SJSA1 (cell line): ENCODE measurements around the gene LBHD2. TPM values are rescaled to one million over a fixed set of nuclear protein-coding genes. Genes with fewer than 3 reads are reported as not detected.

Source experiments
- DNase-seq, 2 experiments: peaks; one replicate each; pipeline ENCODE4 v3.0.0-alpha.2; 2015 to 2020; ENCODE audit warnings: low spot score in 2 of 2, low read depth in 1 of 2
- H3K27ac ChIP-seq: fragments of 250-450 bp; sonication (Bioruptor Pico); 2 replicates; pipeline ENCODE4 v1.5.1; 2020; ENCODE audit warnings: mild to moderate bottlenecking, moderate library complexity
- H3K27me3 ChIP-seq: fragments of 250-450 bp; sonication (Bioruptor Pico); replicated peaks from 2 replicates; pipeline ENCODE4 v1.5.1; 2020; ENCODE audit warnings: mild to moderate bottlenecking, moderate library complexity
- H3K36me3 ChIP-seq: fragments of 250-450 bp; sonication (Bioruptor Pico); 2 replicates; pipeline ENCODE4 v1.5.1; 2020; ENCODE audit warnings: mild to moderate bottlenecking
- H3K4me1 ChIP-seq: fragments of 250-450 bp; sonication (Bioruptor Pico); replicated peaks from 2 replicates; pipeline ENCODE4 v1.6.1; 2021; ENCODE audit warnings: mild to moderate bottlenecking
- H3K4me3 ChIP-seq: fragments of 250-450 bp; sonication (Bioruptor Pico); 2 replicates; pipeline ENCODE4 v1.5.1; 2020; ENCODE audit warnings: mild to moderate bottlenecking
- H3K9me3 ChIP-seq: fragments of 250-450 bp; sonication (Bioruptor Pico); replicated peaks from 2 replicates; pipeline ENCODE4 v1.5.1; 2020; ENCODE audit warnings: mild to moderate bottlenecking
- total RNA-seq: library from RNA; depleted of rRNA; stranded (reverse); fragments of >200 nt; shearing (Covaris generic); gene quantifications from 2 replicates; pipeline ENCODE4 v1.2.3, GENCODE V29; 2014

Gene LBHD2
- total RNA-seq, 1 experiment from 2014 or later: 0.82 TPM

GRCh38 chr14:103091041-103091882 is 7.3 kb downstream of the LBHD2 start:
- Histone ChIP-seq H3K27me3 (no peaks in the 10 kb centered on the region), H3K4me1 (peaks cover 11% of the 10 kb centered on the region), H3K27ac (no peak overlapping the region), H3K36me3 (no peaks in the 10 kb centered on the region), H3K9me3 (no peaks in the 10 kb centered on the region), H3K4me3 (peak overlapping the region; percentile 41)
- no peak for DNase-seq

DNA sequence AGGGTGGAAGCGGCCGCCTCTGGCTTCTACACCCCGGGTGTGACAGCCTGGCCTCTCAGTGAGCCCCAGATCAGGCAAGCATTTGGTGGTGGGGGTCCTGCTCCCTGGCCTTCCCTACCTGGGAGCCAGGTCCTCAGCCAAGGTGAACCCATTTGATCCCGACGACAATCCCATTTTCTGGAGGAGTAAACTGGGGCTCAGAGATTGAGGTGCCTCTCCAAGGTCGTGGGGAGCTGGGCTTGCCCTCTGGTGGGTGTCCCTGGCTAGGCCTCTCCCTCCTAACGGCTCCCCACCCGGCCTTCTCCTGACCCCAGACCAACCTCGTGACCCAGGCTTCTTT is 7.8 kb downstream of the LBHD2 start:
- Histone ChIP-seq H3K27me3 (no peaks in the 10 kb centered on the region), H3K27ac (no peak overlapping the region), H3K36me3 (no peaks in the 10 kb centered on the region), H3K9me3 (no peaks in the 10 kb centered on the region), H3K4me1 (peaks cover 11% of the 10 kb centered on the region), H3K4me3 (peak overlapping the region; percentile 41)
- DNase-seq: no peak

GRCh38 chr14:103093856-103094405 is 9.9 kb downstream of the LBHD2 start:
- H3K36me3 ChIP-seq: no peaks in the 10 kb centered on the region
- DNase-seq: no peak
- H3K27me3 ChIP-seq: no peaks in the 10 kb centered on the region
- no peak overlapping the region for H3K4me3 ChIP-seq
- no peaks in the 10 kb centered on the region for H3K9me3 ChIP-seq
- H3K27ac ChIP-seq: no peak overlapping the region
- H3K4me1 ChIP-seq: peaks cover 11% of the 10 kb centered on the region

- Histone ChIP-seq H3K27me3 (no peaks in the 10 kb centered on the region), H3K36me3 (no peaks in the 10 kb centered on the region), H3K4me1 (peaks cover 11% of the 10 kb centered on the region), H3K27ac (no peak within 1 kb of the TSS), H3K9me3 (no peaks in the 10 kb centered on the region), H3K4me3 (no peak within 1 kb of the TSS)
- no peak for DNase-seq
These were observed 10.6 kb downstream of the LBHD2 start, which contains the start of gene EXOC3L4 for GRCh38 chr14:103094406-103095209. EXOC3L4 (plus strand) TSS chr14:103094725; CDS start chr14:103100220, 5,495 bp downstream.

DNA sequence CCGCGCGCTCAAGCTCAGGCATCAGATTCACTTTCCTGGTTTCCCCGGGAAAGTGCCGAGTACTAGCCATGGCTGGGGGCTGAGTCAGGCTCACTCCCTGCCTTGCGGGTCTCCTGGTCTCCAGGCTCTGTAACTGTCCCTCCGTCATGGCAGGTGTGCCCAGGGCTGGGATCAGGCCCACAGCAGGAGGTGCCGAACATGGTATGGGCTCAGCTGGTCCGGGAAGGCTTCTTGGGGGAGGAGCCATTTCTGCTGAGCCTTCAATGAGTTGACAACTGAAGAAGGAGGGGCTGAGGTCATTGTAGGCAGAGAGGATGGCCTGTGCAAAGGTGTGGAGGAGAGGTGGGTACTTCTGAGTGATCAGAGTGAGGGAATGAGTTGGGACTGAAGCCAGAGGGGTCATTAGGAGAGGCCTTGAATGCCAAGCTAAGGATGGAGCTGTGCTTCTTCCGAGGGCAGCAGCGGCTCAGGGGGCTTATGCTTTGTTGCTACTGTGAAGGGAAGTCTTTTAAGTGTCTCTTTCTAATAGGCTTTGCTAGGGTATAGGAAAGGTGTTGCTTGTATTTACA is 11.3 kb downstream of the LBHD2 start:
- no peak overlapping the region for H3K4me3 ChIP-seq
- no peaks in the 10 kb centered on the region for H3K27me3 ChIP-seq
- peaks cover 11% of the 10 kb centered on the region for H3K4me1 ChIP-seq
- H3K27ac ChIP-seq: no peak overlapping the region
- no peaks in the 10 kb centered on the region for H3K36me3 ChIP-seq
- H3K9me3 ChIP-seq: no peaks in the 10 kb centered on the region
- no peak for DNase-seq

GRCh38 chr14:103096387-103096786 is 12.4 kb downstream of the LBHD2 start:
- Histone ChIP-seq H3K27ac (no peak overlapping the region), H3K36me3 (no peaks in the 10 kb centered on the region), H3K9me3 (no peaks in the 10 kb centered on the region), H3K27me3 (no peaks in the 10 kb centered on the region), H3K4me1 (peaks cover 4% of the 10 kb centered on the region), H3K4me3 (no peak overlapping the region)
- no peak for DNase-seq

DNA sequence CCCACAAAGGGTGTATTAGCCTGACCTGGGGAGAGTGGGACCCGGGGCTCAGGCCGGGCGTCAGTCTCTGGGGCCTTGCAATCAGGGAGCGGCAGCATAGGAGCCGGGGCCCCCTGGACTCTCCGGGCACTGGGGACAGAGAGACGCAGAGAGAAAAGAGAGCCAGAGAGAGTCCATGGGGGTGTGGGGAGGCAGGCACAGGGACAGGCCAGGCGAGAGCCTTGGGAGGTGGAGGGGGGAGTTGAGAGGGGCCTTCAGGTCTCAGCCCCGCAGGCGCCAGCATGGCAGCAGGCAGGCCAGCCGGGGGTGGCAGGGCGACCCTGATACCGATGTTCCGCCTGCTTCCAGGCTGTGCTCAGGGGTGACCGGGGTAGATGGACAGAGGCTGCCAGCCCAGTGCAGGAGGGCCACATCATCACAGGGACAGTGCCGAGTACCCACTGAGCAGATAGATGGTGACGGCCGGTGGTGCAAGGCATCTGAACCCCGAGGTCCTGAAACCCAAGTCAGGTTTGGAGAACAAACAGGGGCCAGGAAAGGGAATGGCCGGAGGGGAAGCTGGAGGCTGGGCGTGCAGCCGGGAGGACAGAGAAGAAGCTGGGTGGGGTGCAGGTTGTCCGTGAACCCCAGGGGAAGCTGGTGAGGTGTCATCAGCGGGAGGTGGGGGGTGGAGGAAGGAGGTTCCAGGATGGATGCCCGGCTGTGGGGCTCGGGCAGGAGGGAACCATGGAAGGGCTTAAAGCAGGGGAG is 13.4 kb downstream of the LBHD2 start:
- Histone ChIP-seq H3K9me3 (no peaks in the 10 kb centered on the region), H3K27me3 (no peaks in the 10 kb centered on the region), H3K4me1 (no peaks in the 10 kb centered on the region), H3K27ac (no peak overlapping the region), H3K36me3 (no peaks in the 10 kb centered on the region), H3K4me3 (no peak overlapping the region)
- DNase-seq: no peak

DNA sequence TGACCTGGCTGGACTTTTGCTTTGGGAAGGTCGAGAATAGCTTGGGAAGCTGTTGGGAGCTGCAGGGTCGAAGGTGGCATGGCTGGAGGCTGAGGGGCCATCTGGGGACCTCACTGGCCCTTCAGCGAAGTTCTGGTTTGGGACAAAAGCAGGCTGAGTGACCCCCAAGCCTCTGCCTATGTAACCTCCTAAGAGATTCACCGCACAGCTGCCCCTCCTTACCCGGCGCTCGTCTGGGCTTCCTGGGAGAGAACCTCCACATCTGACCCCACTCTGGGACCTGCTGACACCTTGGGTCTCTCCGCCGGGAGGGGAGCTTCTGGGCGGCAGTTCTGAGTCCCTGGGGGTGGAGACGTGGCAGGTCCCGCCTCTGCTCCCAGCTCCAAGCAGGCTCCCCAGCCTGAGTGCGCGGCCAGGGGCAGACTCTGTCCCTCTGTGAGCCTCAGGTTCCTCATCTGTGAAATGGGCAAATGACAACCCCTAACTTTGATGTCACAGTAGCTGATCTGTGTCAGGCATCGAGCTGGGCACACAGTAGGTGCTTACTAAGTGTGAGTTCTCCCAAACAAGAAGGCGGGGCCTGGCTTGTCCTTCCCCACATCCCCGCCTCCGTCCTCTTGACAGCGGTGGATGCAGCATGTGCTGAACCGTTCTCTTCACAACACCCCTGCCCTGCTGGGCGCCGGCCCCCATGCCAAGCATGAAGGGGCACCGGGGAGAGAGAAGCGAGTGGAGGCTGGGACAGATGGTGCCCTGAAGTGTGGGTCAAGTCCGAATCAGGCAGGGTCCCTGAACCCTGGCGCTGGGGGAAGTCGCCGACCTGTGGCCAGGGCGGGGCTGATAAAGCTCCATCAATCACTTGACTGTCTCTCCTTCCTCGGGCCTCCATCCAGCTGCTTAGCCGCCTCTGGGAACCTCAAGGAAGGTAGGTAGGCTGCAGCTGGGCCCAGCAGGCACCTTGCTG is 14.3 kb downstream of the LBHD2 start:
- no peak for DNase-seq
- Histone ChIP-seq H3K4me3 (no peak overlapping the region), H3K9me3 (no peaks in the 10 kb centered on the region), H3K36me3 (no peaks in the 10 kb centered on the region), H3K4me1 (peaks cover under 1% of the 10 kb centered on the region), H3K27me3 (no peaks in the 10 kb centered on the region), H3K27ac (no peak overlapping the region)

- Histone ChIP-seq H3K4me1 (peaks cover 10% of the 10 kb centered on the region), H3K4me3 (no peak overlapping the region), H3K9me3 (no peaks in the 10 kb centered on the region), H3K27me3 (no peaks in the 10 kb centered on the region; the same call in 1 of the 2 replicates), H3K36me3 (no peaks in the 10 kb centered on the region), H3K27ac (no peak overlapping the region)
- DNase-seq: no peak
These were observed 15.2 kb downstream of the LBHD2 start for GRCh38 chr14:103099081-103099732.

GRCh38 chr14:103099733-103100280 is 15.8 kb downstream of the LBHD2 start:
- Histone ChIP-seq H3K4me1 (peaks cover 16% of the 10 kb centered on the region), H3K4me3 (no peak overlapping the region), H3K36me3 (no peaks in the 10 kb centered on the region), H3K27ac (no peak overlapping the region), H3K27me3 (no peaks in the 10 kb centered on the region; the same call in 1 of the 2 replicates), H3K9me3 (no peaks in the 10 kb centered on the region)
- no peak for DNase-seq

- no peaks in the 10 kb centered on the region; the same call in 1 of the 2 replicates for H3K27me3 ChIP-seq
- peaks cover 20% of the 10 kb centered on the region for H3K4me1 ChIP-seq
- H3K4me3 ChIP-seq: no peak overlapping the region
- no peak overlapping the region for H3K27ac ChIP-seq
- H3K9me3 ChIP-seq: no peaks in the 10 kb centered on the region
- no peaks in the 10 kb centered on the region for H3K36me3 ChIP-seq
- DNase-seq: no peak
These were observed 16.5 kb downstream of the LBHD2 start for GRCh38 chr14:103100281-103101121.
